Caco-2 (cell line): ENCODE data around the gene MYO15A. TPM values are rescaled to one million over a fixed set of nuclear protein-coding genes. Genes with fewer than 3 reads are reported as not detected.

ENCODE experiments used
- BruUV-seq: library from RNA; stranded (reverse); fragments of 400-500 nt; replicated peaks from 2 replicates; lab custom pipeline; 2021; lab: Mats Ljungman, UMichigan
- CTCF ChIA-PET: fragments of 300-600 bp; sonication (Branson Sonifier 250); formaldehyde crosslinking; loops from one replicate; lab custom pipeline; 2022; ENCODE audit warnings: antibody characterized with exemption; lab: Charles Lee
- POLR2A ChIA-PET: fragments of 300-600 bp; sonication (Branson Sonifier 250); formaldehyde crosslinking; loops from one replicate; lab custom pipeline; 2022; ENCODE audit warnings: antibody characterized with exemption; lab: Charles Lee
- DNase-seq, 2 experiments: peaks; one replicate each; pipeline versions ENCODE4 v3.0.0 to v3.0.0-alpha.2; 2020 to 2022
- H3K27me3 ChIP-seq: replicated peaks from 2 replicates; pipeline ENCODE4 v1.6.0; 2011; ENCODE audit warnings: low read length; ENCODE audit not compliant: control insufficient read depth, insufficient read depth
- H3K36me3 ChIP-seq: 2 replicates; pipeline ENCODE4 v1.5.1; 2011; ENCODE audit warnings: low read length; ENCODE audit not compliant: control insufficient read depth, insufficient read depth
- H3K4me1 ChIP-seq: fragments of 250-450 bp; sonication (Bioruptor Pico); 2 replicates; pipeline ENCODE4 v1.5.1; 2020; ENCODE audit warnings: mild to moderate bottlenecking
- H3K4me3 ChIP-seq: 2 replicates; pipeline ENCODE4 v1.5.1; 2011; ENCODE audit warnings: low read depth, mild to moderate bottlenecking, control low read depth, low read length
- H3K9me3 ChIP-seq: fragments of 250-450 bp; sonication (Bioruptor Pico); 2 replicates; pipeline ENCODE4 v1.5.1; 2020; ENCODE audit warnings: mild to moderate bottlenecking, moderate library complexity
- H3K27ac Mint-ChIP-seq: one replicate; pipeline ENCODE4 v1.8.0; 2022; ENCODE audit warnings: mixed read lengths; ENCODE audit not compliant: unreplicated experiment
- H3K27me3 Mint-ChIP-seq: one replicate; pipeline ENCODE4 v1.8.0; 2022; ENCODE audit warnings: mixed read lengths; ENCODE audit not compliant: insufficient read depth, unreplicated experiment
- H3K36me3 Mint-ChIP-seq: one replicate; pipeline ENCODE4 v1.8.0; 2022; ENCODE audit warnings: mild to moderate bottlenecking, mixed read lengths; ENCODE audit not compliant: insufficient read depth, unreplicated experiment
- H3K4me1 Mint-ChIP-seq: one replicate; pipeline ENCODE4 v1.8.0; 2022; ENCODE audit warnings: low read depth, mixed read lengths; ENCODE audit not compliant: unreplicated experiment
- H3K4me3 Mint-ChIP-seq: one replicate; pipeline ENCODE4 v1.8.0; 2022; ENCODE audit warnings: mild to moderate bottlenecking, moderate library complexity, mixed read lengths; ENCODE audit not compliant: unreplicated experiment
- H3K9me3 Mint-ChIP-seq: one replicate; pipeline ENCODE4 v1.8.0; 2022; ENCODE audit warnings: mixed read lengths; ENCODE audit not compliant: unreplicated experiment
- intact Hi-C: fragments of 100-400 bp; cut with micrococcal nuclease; formaldehyde crosslinking; loops from one replicate; pipeline ENCODE4 v1.10.0; 2022; ENCODE audit not compliant: unreplicated experiment
- total RNA-seq: library from RNA; stranded (reverse); gene quantifications from 2 replicates; pipeline ENCODE4 v1.2.3, GENCODE V29; 2022
- TF ChIP-seq, protein P1 (sequence below), 2 experiments: fragments of 200-600 bp in 1 of 2; IDR thresholded peaks; 1 replicate in 1 of 2; 2 replicates in 1 of 2; pipeline versions ENCODE4 v1.5.1 to v1.8.0; 2011 to 2022; ENCODE audit warnings: antibody characterized with exemption in 1 of 2, control low read depth in 1 of 2, inconsistent platforms in 1 of 2, low read depth in 1 of 2, low read length in 1 of 2, mild to moderate bottlenecking in 1 of 2, moderate library complexity in 1 of 2; ENCODE audit not compliant: insufficient read depth in 1 of 2, severe bottlenecking in 1 of 2, unreplicated experiment in 1 of 2

The MYO15A gene
- total RNA-seq, 1 experiment from 2014 or later = not detected

DNA sequence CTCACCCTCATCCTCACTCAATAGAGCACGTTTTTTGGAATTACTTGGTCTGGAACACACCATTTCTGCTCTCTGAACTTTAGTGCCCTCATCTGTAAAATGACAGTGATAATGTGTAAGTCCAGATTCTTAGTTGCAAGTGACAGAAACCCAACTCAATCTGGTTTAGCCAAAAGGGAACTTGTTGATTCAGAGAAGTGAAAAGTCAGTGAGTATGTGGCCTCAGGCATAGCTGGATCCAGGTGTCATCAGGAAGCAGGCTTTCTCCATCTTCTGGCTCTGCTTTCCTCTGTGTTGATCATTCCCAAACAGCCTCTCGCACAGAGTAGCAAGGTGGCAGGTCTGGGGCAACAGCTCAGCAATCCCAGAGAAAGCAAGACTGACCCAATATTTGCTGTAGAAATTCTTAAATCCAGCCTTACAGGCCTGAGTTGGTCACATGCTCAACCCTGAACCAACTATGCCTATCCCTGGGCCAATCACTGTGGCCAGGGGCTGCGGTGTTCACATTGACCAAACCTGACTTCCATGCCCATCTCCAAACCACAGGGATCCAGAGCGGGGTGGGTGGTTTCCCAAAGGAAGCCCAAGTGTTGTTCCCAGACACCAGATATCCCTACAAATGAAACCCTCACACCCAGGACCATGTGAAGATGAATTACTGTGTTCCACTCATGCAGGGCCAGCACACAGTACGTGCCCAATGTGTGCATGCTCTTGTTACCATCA lies 51.7 kb downstream of the MYO15A start:
- no TSS peak for BruUV-seq
- Mint-ChIP-seq H3K4me1 (peaks cover 17% of the 10 kb centered on the region), H3K36me3 (no peaks in the 10 kb centered on the region), H3K9me3 (no peaks in the 10 kb centered on the region), H3K27ac (no peak overlapping the region), H3K27me3 (no peaks in the 10 kb centered on the region), H3K4me3 (no peak overlapping the region)
- no peak for DNase-seq
- Histone ChIP-seq H3K4me3 (no peak overlapping the region), H3K9me3 (no peaks in the 10 kb centered on the region), H3K4me1 (peaks cover 9% of the 10 kb centered on the region), H3K27me3 (no peaks in the 10 kb centered on the region), H3K36me3 (no peaks in the 10 kb centered on the region)
- POLR2A ChIA-PET = no interaction called here
- TF ChIP-seq, protein P1, sequence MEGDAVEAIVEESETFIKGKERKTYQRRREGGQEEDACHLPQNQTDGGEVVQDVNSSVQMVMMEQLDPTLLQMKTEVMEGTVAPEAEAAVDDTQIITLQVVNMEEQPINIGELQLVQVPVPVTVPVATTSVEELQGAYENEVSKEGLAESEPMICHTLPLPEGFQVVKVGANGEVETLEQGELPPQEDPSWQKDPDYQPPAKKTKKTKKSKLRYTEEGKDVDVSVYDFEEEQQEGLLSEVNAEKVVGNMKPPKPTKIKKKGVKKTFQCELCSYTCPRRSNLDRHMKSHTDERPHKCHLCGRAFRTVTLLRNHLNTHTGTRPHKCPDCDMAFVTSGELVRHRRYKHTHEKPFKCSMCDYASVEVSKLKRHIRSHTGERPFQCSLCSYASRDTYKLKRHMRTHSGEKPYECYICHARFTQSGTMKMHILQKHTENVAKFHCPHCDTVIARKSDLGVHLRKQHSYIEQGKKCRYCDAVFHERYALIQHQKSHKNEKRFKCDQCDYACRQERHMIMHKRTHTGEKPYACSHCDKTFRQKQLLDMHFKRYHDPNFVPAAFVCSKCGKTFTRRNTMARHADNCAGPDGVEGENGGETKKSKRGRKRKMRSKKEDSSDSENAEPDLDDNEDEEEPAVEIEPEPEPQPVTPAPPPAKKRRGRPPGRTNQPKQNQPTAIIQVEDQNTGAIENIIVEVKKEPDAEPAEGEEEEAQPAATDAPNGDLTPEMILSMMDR (IDR thresholded peaks at IDR 0.05; ENCODE audit: insufficient read depth in 1 of 2, low read depth in 1 of 2, low read length in 1 of 2, severe bottlenecking in 1 of 2, unreplicated experiment in 1 of 2) = no peak
- CTCF ChIA-PET = no interaction called here
- intact Hi-C loops = no loop called here

- intact Hi-C loops = no loop called here
- no TSS peak for BruUV-seq
- no peak overlapping the region for H3K27ac Mint-ChIP-seq
- no peak for DNase-seq
- CTCF ChIA-PET = no interaction called here
- POLR2A ChIA-PET = no interaction called here
- no peaks in the 10 kb centered on the region for H3K9me3 ChIP-seq
- H3K4me1 ChIP-seq = peaks cover 9% of the 10 kb centered on the region
- H3K4me1 Mint-ChIP-seq = peaks cover 17% of the 10 kb centered on the region
- H3K36me3 Mint-ChIP-seq = no peaks in the 10 kb centered on the region
- no peak overlapping the region for H3K4me3 ChIP-seq
- H3K9me3 Mint-ChIP-seq = no peaks in the 10 kb centered on the region
- TF ChIP-seq, protein P1 (IDR thresholded peaks at IDR 0.05; ENCODE audit: insufficient read depth in 1 of 2, low read depth in 1 of 2, low read length in 1 of 2, severe bottlenecking in 1 of 2, unreplicated experiment in 1 of 2) = no peak
- no peaks in the 10 kb centered on the region for H3K27me3 ChIP-seq
- no peaks in the 10 kb centered on the region for H3K27me3 Mint-ChIP-seq
- H3K36me3 ChIP-seq = no peaks in the 10 kb centered on the region
- H3K4me3 Mint-ChIP-seq = no peak overlapping the region
These were observed 52.9 kb downstream of the MYO15A start for GRCh38 chr17:18161207-18162145.

DNA sequence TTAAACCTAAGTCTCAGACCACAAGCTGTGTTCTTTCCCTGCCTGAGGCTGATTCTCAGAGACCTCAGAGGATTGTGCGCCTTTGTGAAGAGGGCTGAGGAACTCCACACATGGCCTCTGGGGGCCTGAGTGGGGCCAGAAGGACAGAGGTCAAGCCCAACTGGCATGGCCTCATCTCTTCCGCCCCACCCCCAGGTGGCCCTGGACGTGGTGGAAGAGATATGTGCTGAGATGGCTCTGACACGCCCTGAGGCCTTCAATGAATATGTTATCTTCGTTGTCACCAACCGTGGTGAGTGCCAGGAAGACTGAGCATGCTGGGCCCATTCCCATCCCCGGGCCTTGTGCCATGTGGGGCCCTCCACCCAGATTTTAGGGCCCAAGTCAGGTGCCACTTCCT lies 55.0 kb downstream of the MYO15A start:
- H3K9me3 ChIP-seq = no peaks in the 10 kb centered on the region
- Mint-ChIP-seq H3K4me3 (no peak overlapping the region), H3K9me3 (no peaks in the 10 kb centered on the region), H3K27me3 (no peaks in the 10 kb centered on the region), H3K36me3 (no peaks in the 10 kb centered on the region), H3K4me1 (peaks cover 17% of the 10 kb centered on the region), H3K27ac (no peak overlapping the region)
- no peak for DNase-seq
- CTCF ChIA-PET = no interaction called here
- POLR2A ChIA-PET = no interaction called here
- H3K27me3 ChIP-seq = no peaks in the 10 kb centered on the region
- no peaks in the 10 kb centered on the region for H3K36me3 ChIP-seq
- H3K4me1 ChIP-seq = peaks cover 9% of the 10 kb centered on the region
- no peak overlapping the region for H3K4me3 ChIP-seq
- intact Hi-C loops = no loop called here
- TF ChIP-seq, protein P1 (IDR thresholded peaks at IDR 0.05; ENCODE audit: insufficient read depth in 1 of 2, low read depth in 1 of 2, low read length in 1 of 2, severe bottlenecking in 1 of 2, unreplicated experiment in 1 of 2) = no peak
- BruUV-seq = no TSS peak
